HepG2 (cell line): ENCODE results near the gene TAF1A. TPM values are rescaled to one million over a fixed set of nuclear protein-coding genes. Genes with fewer than 3 reads are reported as not detected.

ENCODE experiments used
- ATAC-seq: fragments of 200-7000 bp; cut with Tn5 transposase; 3 replicates; pipeline ENCODE4 v1.9.1; 2020; ENCODE audit warnings: mild to moderate bottlenecking, moderate library complexity
- BruUV-seq: library from RNA; stranded (reverse); fragments of 400-500 nt; replicated peaks from 2 replicates; lab custom pipeline; 2021; lab: Mats Ljungman, UMichigan
- CTCF ChIA-PET: fragments of 300-600 bp; formaldehyde crosslinking; extraction: SDS; loops from one replicate; lab custom pipeline; 2021; ENCODE audit warnings: low total read pairs, inconsistent platforms, low intra/inter-chr PET ratio; lab: Yijun Ruan, JAX
- POLR2A ChIA-PET: fragments of 350-600 bp; sonication (Branson Sonifier 250); formaldehyde crosslinking; loops from one replicate; lab custom pipeline; 2020; ENCODE audit warnings: antibody characterized with exemption, inconsistent platforms; lab: Yijun Ruan, JAX
- DNase-seq: peaks from one replicate; pipeline ENCODE4 v3.0.0-alpha.2; 2015; ENCODE audit warnings: low spot score
- FAIRE-seq: peaks from 3 replicates; lab custom pipeline; 2011; peaks lifted over from hg19 to GRCh38; lab: Jason Lieb, UNC
- H2AFZ ChIP-seq: one replicate; pipeline ENCODE4 v1.6.1; 2011; ENCODE audit warnings: low read length, inconsistent platforms
- H3K27ac ChIP-seq: fragments of 300-600 bp; 3 replicates; pipeline ENCODE4 v1.8.0; 2011; ENCODE audit warnings: mixed run types, mild to moderate bottlenecking, mixed read lengths, low read length, inconsistent platforms; ENCODE audit not compliant: insufficient read depth; ENCODE audit errors: extremely low read length
- H3K27me3 ChIP-seq, 2 experiments: fragments of 200-600 bp in 1 of 2; 2 replicates in 1 of 2; 3 replicates in 1 of 2; pipeline versions ENCODE4 v1.6.0 to v1.8.0; 2011; ENCODE audit warnings: low read length in 2 of 2, mild to moderate bottlenecking in 2 of 2, moderate library complexity in 2 of 2, inconsistent platforms in 1 of 2; ENCODE audit not compliant: insufficient read depth in 2 of 2, control insufficient read depth in 1 of 2
- H3K36me3 ChIP-seq, 2 experiments: fragments of 200-600 bp in 1 of 2; replicated peaks in 1 of 2; 2 replicates in 1 of 2; 3 replicates in 1 of 2; pipeline versions ENCODE4 v1.5.1 to v1.8.0; 2011; ENCODE audit warnings: low read length in 2 of 2, inconsistent platforms in 1 of 2; ENCODE audit not compliant: insufficient read depth in 2 of 2, control insufficient read depth in 1 of 2
- H3K4me1 ChIP-seq: 2 replicates; pipeline ENCODE4 v1.5.1; 2012; ENCODE audit warnings: low read length, inconsistent platforms; ENCODE audit not compliant: insufficient read depth
- H3K4me2 ChIP-seq: 2 replicates; pipeline ENCODE4 v1.6.0; 2011; ENCODE audit warnings: low read depth, low read length, inconsistent platforms
- H3K4me3 ChIP-seq, 3 experiments: fragments of 200-600 bp in 1 of 3; sonication (generic), shearing (Covaris generic) in 1 of 3; replicated peaks in 1 of 3; 2 replicates each; pipeline ENCODE4 v1.5.1; 2011 to 2016; ENCODE audit warnings: low read length in 3 of 3, inconsistent platforms in 2 of 3, low read depth in 2 of 3, mild to moderate bottlenecking in 2 of 3, control low read depth in 1 of 3, mixed read lengths in 1 of 3; ENCODE audit not compliant: insufficient read depth in 1 of 3
- H3K79me2 ChIP-seq: one replicate; pipeline ENCODE4 v1.6.1; 2011; ENCODE audit warnings: low read length, inconsistent platforms; ENCODE audit not compliant: insufficient read depth
- H3K9ac ChIP-seq: 2 replicates; pipeline ENCODE4 v1.6.0; 2011; ENCODE audit warnings: mild to moderate bottlenecking, low read depth, low read length, inconsistent platforms; ENCODE audit not compliant: insufficient read depth
- H3K9me3 ChIP-seq: 2 replicates; pipeline ENCODE4 v1.5.1; 2012; ENCODE audit warnings: mild to moderate bottlenecking, low read length
- H4K20me1 ChIP-seq: 2 replicates; pipeline ENCODE4 v1.6.0; 2011; ENCODE audit warnings: inconsistent platforms, mild to moderate bottlenecking, low read length, moderate library complexity; ENCODE audit not compliant: insufficient read depth
- DNMT1 ChIP-seq: sonication (generic); formaldehyde crosslinking; IDR thresholded peaks from 2 replicates; pipeline ENCODE4 v1.5.1; 2020; ENCODE audit warnings: mild to moderate bottlenecking, missing genetic modification reagents
- E2F5 ChIP-seq: sonication (generic); formaldehyde crosslinking; conservative IDR thresholded peaks from 2 replicates; pipeline ENCODE4 v1.4.0; 2020; ENCODE audit warnings: missing genetic modification reagents
- KLF12 ChIP-seq: sonication (generic); formaldehyde crosslinking; IDR thresholded peaks from 2 replicates; pipeline ENCODE4 v1.4.0; 2020; ENCODE audit warnings: missing genetic modification reagents, borderline replicate concordance
- KLF6 ChIP-seq: IDR thresholded peaks from 2 replicates; pipeline ENCODE4 v1.8.0; 2016; ENCODE audit warnings: missing biosample characterization, missing genetic modification reagents
- KMT2A ChIP-seq: sonication (generic); formaldehyde crosslinking; IDR thresholded peaks from 2 replicates; pipeline ENCODE4 v1.4.0; 2020; ENCODE audit warnings: missing genetic modification reagents
- MATR3 ChIP-seq: sonication (generic); formaldehyde crosslinking; IDR thresholded peaks from 2 replicates; pipeline ENCODE4 v1.4.0; 2020; ENCODE audit warnings: missing genetic modification reagents
- MBD4 ChIP-seq: IDR thresholded peaks from 2 replicates; pipeline ENCODE4 v1.6.1; 2012; ENCODE audit warnings: low read length, inconsistent platforms, borderline replicate concordance
- NFYC ChIP-seq: IDR thresholded peaks from 2 replicates; pipeline ENCODE4 v1.6.1; 2016; ENCODE audit warnings: missing genetic modification reagents, missing compliant biosample characterization
- NPAS2 ChIP-seq: sonication (generic); formaldehyde crosslinking; IDR thresholded peaks from 2 replicates; pipeline ENCODE4 v1.8.0; 2022; ENCODE audit warnings: mild to moderate bottlenecking, missing genetic modification reagents, borderline replicate concordance
- TRIM22 ChIP-seq: fragments of 450-650 bp; IDR thresholded peaks from 2 replicates; pipeline ENCODE4 v1.6.1; 2017
- ZBTB3 ChIP-seq: sonication (generic); formaldehyde crosslinking; IDR thresholded peaks from 2 replicates; pipeline ENCODE4 v1.4.0; 2020; ENCODE audit warnings: low read depth, mild to moderate bottlenecking, moderate library complexity, missing genetic modification reagents, borderline replicate concordance
- ZGPAT ChIP-seq: IDR thresholded peaks from 2 replicates; pipeline ENCODE4 v1.6.1; 2016; ENCODE audit warnings: mild to moderate bottlenecking
- ZNF350 ChIP-seq: sonication (generic); formaldehyde crosslinking; IDR thresholded peaks from 2 replicates; pipeline ENCODE4 v1.4.0; 2020; ENCODE audit warnings: mild to moderate bottlenecking, low read depth, missing genetic modification reagents, borderline replicate concordance
- ZNF557 ChIP-seq: sonication (generic); formaldehyde crosslinking; IDR thresholded peaks from 2 replicates; pipeline ENCODE4 v1.4.0; 2020; ENCODE audit warnings: missing genetic modification reagents
- ZNF691 ChIP-seq: sonication (generic); formaldehyde crosslinking; IDR thresholded peaks from 2 replicates; pipeline ENCODE4 v1.4.0; 2020; ENCODE audit warnings: missing genetic modification reagents, low read depth, mild to moderate bottlenecking, borderline replicate concordance
- WGBS: methylation state at CpG from one replicate; pipeline ENCODE4 v1.1.6; 2017; ENCODE audit warnings: low lambda C conversion rate; 5-methylcytosine and 5-hydroxymethylcytosine counted together
- in situ Hi-C: cut with HindIII; loops from 2 replicates; pipeline ENCODE4 v1.10.0; 2017; ENCODE audit warnings: low pct_unique_long_range_greater_than_20kb; ENCODE audit not compliant: extremely low pct_ligation_motif_present
- intact Hi-C: fragments of 100-400 bp; cut with micrococcal nuclease; formaldehyde crosslinking; loops from one replicate; pipeline ENCODE4 v1.10.0; 2022; ENCODE audit not compliant: unreplicated experiment
- polyA plus RNA-seq, 8 experiments: library from polyadenylated mRNA; depleted of rRNA in 3 of 8; stranded (reverse) in 7 of 8; unstranded in 1 of 8; fragments of >200 nt; fragmentation: Illumina TruSeq in 4 of 8; extraction: Trizol in 4 of 8; gene quantifications; 2 replicates each; pipeline versions ENCODE4 v1.2.1 to v1.2.3, GENCODE V29; 2011 to 2016; ENCODE audit warnings: low read depth in 4 of 8, missing spikeins in 1 of 8, mixed read lengths in 1 of 8; ENCODE audit not compliant: insufficient read depth in 1 of 8
- total RNA-seq, 5 experiments: library from RNA; depleted of rRNA; stranded (reverse); fragments of >200 nt; fragmentation: Illumina TruSeq; extraction: Trizol; gene quantifications; 2 replicates each; pipeline ENCODE4 v1.2.3, GENCODE V29; 2016; ENCODE audit warnings: low read depth in 1 of 5

TAF1A gene
- total and polyA plus RNA-seq, 2 of the 13 experiments (the other 11 are each of a cell fraction or from before 2014, with no cell fraction given), result 3.3 to 10.7 TPM

GRCh38 chr1:222557148-222557547, 32.6 kb downstream of the TAF1A start:
- FAIRE-seq, result no peak
- H3K9ac ChIP-seq, result no peak overlapping the region
- no peak overlapping the region for H3K27ac ChIP-seq
- 80% methylated on average over 6 of the region's 6 CpGs for WGBS
- peaks cover 2 to 27% of the 10 kb centered on the region in 2 experiments; a peak in 4 of 5 replicates for H3K36me3 ChIP-seq
- H2AFZ ChIP-seq, result no peak overlapping the region
- no peaks in the 10 kb centered on the region for H3K27me3 ChIP-seq
- CTCF ChIA-PET, result no interaction called here
- H3K4me3 ChIP-seq, result no peak overlapping the region
- no peak for DNase-seq
- peaks cover 21% of the 10 kb centered on the region for H3K4me1 ChIP-seq
- TF ChIP-seq NPAS2 (CRISPR knock-in tag) (no peak), ZNF691 (CRISPR knock-in tag) (no peak), KLF6 (CRISPR knock-in tag) (no peak), TRIM22 (no peak), ZBTB3 (CRISPR knock-in tag) (no peak), ZGPAT (CRISPR knock-in tag) (no peak), E2F5 (no peak), ZNF350 (CRISPR knock-in tag) (no peak), ZNF557 (CRISPR knock-in tag) (no peak), MATR3 (no peak), KLF12 (CRISPR knock-in tag) (no peak), MBD4 (no peak), KMT2A (CRISPR knock-in tag) (no peak), DNMT1 (CRISPR knock-in tag) (no peak), NFYC (CRISPR knock-in tag) (no peak)
- intact Hi-C loops, result no loop called here
- H3K4me2 ChIP-seq, result no peak overlapping the region
- ATAC-seq, result no peak
- in situ Hi-C loops, result no loop called here
- no peaks in the 10 kb centered on the region for H3K79me2 ChIP-seq
- no TSS peak for BruUV-seq
- H3K9me3 ChIP-seq, result no peaks in the 10 kb centered on the region
- POLR2A ChIA-PET, result interaction anchor here (1.6 to 1.9 kb wide), 2 partner anchors 33 to 87 kb away, joined by 5 to 9 read pairs; partner anchors contain the start of gene TAF1A
- no peaks in the 10 kb centered on the region for H4K20me1 ChIP-seq
